HG02973 (cell line): Measurements from ENCODE around the gene SNX12.
"Not testable (repeated sequence)": the region's sequence is repeated elsewhere in the genome, so short reads cannot be mapped to it uniquely, and the experiment has no call there.

Experiments
- ATAC-seq: cut with Tn5 transposase; IDR thresholded peaks from one replicate; pipeline ENCODE4 v1.9.1; 2021; ENCODE audit warnings: moderate library complexity; ENCODE audit not compliant: unreplicated experiment

Gene SNX12

GRCh38 chrX:71095033-71095432 is 26.9 kb upstream of the SNX12 start:
- no peak for ATAC-seq

GRCh38 chrX:71091263-71091662 is 23.1 kb upstream of the SNX12 start:
- no peak for ATAC-seq

- ATAC-seq = no peak
These were observed 17.8 kb upstream of the SNX12 start for GRCh38 chrX:71085900-71086299.

- no peak for ATAC-seq
These were observed 14.7 kb upstream of the SNX12 start for GRCh38 chrX:71082822-71083221.

- no peak for ATAC-seq
These were observed 14.1 kb upstream of the SNX12 start for GRCh38 chrX:71082124-71082647.

- ATAC-seq = no peak
These were observed 13.4 kb upstream of the SNX12 start for GRCh38 chrX:71081330-71082123.

- no peak for ATAC-seq
These were observed 2.4 kb upstream of the SNX12 start for GRCh38 chrX:71070531-71070930.

- peak; percentile 1 for ATAC-seq
These were observed 456 bp downstream of the SNX12 start for GRCh38 chrX:71067712-71068043.

GRCh38 chrX:71067089-71067488 is 1.0 kb downstream of the SNX12 start:
- ATAC-seq = no peak

GRCh38 chrX:71060127-71060526 is 8.0 kb downstream of the SNX12 start:
- no peak for ATAC-seq

- ATAC-seq = no peak
These were observed 10.1 kb downstream of the SNX12 start for GRCh38 chrX:71057848-71058530.

- ATAC-seq = no peak
These were observed 11.3 kb downstream of the SNX12 start for GRCh38 chrX:71056867-71057266.

- ATAC-seq = no peak
These were observed 14.9 kb downstream of the SNX12 start for GRCh38 chrX:71053217-71053621.

GRCh38 chrX:71052721-71053120 is 15.4 kb downstream of the SNX12 start:
- ATAC-seq = no peak

GRCh38 chrX:71047891-71048290 is 20.2 kb downstream of the SNX12 start:
- ATAC-seq = not testable (repeated sequence)

GRCh38 chrX:71017396-71017939 is 50.7 kb downstream of the SNX12 start:
- ATAC-seq = no peak
